HG02973 (cell line): ENCODE results near the gene RBM15B.
A peak's percentile ranks its signal among the peaks of the same experiment; 100 is the strongest.
"Not testable (repeated sequence)": the region's sequence is repeated elsewhere in the genome, so short reads cannot be mapped to it uniquely, and the experiment has no call there.

Experiments
- ATAC-seq: cut with Tn5 transposase; IDR thresholded peaks from one replicate; pipeline ENCODE4 v1.9.1; 2021; ENCODE audit warnings: moderate library complexity; ENCODE audit not compliant: unreplicated experiment

The RBM15B gene

DNA sequence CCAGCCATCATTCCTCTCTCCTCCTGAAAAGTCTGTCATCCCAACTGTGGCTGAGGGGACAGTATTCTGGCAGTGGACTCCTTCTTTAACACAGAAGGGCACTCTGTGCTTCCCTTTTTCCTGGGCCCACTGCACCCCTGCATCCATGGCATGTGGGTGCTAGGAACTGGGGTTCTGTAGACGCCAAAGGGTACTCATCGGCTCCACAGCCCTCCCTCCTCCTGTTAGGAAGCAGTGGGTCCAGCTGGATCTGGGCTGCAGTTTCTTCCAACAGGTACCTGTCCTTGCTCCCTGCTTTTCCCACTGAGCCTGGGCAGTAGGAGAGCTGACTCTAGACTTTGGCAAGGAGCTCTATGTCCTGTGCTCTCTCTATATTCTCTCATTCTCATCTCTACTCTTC lies 12.4 kb upstream of the RBM15B start:
- ATAC-seq: no peak

DNA sequence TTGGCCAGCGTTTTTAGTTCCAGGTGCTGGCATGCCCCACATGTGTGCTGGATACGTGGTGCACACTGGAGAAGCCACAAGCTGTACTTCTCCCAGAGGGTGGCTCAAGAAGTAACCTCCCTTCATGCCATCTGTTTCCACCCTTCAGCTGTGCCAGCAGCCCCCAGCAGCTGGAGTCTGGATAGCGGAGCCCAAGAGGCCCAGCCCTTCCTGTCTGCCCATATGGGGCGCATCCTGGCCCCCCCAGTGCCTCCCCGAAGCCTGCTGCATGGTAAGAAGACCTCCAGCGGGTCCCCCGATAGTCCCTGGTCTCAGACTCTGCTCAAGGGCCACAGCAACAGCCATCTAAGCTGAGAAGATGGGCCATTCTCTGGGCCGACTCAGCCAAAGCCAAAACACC lies 11.8 kb upstream of the RBM15B start:
- ATAC-seq: no peak

GRCh38 chr3:51379746-51380455 lies 11.2 kb upstream of the RBM15B start:
- ATAC-seq: no peak

GRCh38 chr3:51380601-51381332 lies 10.3 kb upstream of the RBM15B start:
- ATAC-seq: no peak

DNA sequence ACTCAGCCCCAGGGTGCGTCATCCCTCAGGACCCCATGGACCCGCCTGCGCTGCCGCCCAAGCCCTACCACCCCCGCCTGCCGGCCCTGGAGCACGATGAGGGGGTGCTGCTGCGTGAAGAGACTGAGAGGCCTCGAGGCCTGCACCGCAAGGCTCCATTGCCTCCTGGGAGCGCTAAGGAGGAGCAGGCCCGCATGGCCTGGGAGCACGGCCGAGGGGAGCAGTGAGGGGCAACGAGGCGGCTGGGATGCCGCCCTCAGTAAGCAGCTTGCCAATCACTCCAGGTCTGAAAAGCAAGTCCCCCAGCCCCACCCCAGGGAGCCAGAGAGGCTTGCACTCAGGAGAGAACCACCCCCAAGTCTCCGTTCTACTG lies 9.8 kb upstream of the RBM15B start:
- no peak for ATAC-seq

- ATAC-seq: no peak
Measured at GRCh38 chr3:51382076-51382745, 8.9 kb upstream of the RBM15B start.

DNA sequence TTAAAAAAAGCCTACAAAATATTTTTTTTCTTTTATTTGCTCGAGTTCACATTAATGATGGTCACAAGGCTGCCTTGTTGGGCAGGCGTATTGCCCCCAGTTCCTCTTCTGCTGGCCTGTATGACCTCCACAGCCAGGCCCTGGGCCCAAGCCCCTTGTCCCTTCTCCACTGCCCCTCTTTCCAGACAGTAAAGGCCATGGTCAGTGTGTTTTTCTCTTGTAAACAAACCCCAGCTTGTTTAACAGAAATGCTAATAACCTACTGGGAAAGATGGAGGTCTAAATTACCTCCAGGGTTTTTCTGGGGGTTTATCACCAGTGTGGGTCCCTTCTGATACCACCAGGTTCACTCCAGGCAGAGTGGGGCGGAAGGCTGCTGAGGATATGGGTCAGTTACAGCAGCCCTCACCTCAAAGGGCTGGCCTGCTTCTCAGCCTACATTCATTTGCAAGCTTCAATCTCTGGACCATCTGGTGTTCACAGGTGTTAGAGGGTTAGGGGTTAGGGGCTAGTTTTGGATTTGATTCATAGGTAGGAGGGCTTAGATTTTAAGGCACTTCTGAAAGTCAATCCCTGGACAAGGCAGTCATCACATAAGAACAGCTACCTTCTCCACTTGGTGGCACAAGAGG lies 8.0 kb upstream of the RBM15B start:
- no peak for ATAC-seq

GRCh38 chr3:51384055-51384725 lies 6.9 kb upstream of the RBM15B start:
- peak; percentile 11 for ATAC-seq

DNA sequence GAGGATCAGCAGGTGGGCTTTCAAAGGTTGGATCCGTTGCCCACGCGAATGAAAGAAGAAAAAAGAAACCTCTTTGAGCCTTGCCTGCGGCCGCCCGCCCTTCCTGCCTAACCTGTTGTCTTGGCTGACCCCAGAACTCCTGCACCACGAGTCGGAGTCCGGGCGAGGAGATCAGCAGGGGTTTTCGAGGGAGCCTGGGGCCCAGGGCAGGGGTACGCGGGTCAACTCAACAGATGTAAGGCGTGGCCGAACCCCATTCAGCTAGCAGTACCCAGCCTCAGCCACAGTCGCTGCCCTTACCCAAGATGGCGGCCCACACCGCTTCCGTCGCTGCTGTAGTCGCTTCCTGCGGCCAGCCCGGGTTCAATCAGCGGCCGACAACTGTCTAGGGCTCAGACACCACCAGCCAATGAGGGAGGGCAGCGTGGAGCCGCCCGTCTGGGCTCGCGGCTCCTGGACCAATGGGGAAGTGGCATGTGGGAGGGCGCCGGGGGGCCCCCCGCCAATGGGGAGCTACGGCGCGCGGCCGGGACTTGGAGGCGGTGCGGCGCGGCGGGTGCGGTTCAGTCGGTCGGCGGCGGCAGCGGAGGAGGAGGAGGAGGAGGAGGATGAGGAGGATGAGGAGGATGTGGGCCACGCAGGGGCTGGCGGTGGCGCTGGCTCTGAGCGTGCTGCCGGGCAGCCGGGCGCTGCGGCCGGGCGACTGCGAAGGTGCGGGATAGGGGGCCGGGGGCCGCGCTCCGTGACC lies 6.2 kb upstream of the RBM15B start, which contains the start of gene MANF:
MANF (plus strand) TSS at position 566 of the 748 bp plus-strand sequence; CDS start at position 618, 52 bp downstream.
- ATAC-seq: peak; percentile 92

DNA sequence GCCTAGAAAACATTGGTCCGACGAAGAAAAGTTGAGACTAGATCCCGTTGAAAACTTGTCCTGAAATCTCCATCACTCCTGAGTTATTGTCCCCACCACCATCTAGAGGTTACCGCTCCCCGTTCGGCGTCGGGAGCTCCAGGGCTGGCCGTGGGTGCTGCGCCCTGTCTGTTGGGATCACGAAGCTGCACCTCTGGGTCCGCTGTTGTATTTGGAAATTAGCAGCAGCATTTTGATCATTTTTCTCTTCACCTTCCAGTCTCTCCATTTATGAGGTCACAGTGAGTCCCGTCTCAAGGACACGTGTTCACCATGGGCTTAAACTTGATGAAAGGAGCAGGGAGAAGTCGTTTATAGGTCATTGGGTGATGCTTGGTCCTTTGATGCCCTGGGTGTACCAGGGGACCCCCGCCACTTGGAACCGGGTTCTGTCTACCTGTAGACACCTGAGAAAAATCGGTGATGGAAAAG lies 5.4 kb upstream of the RBM15B start:
- no peak for ATAC-seq

DNA sequence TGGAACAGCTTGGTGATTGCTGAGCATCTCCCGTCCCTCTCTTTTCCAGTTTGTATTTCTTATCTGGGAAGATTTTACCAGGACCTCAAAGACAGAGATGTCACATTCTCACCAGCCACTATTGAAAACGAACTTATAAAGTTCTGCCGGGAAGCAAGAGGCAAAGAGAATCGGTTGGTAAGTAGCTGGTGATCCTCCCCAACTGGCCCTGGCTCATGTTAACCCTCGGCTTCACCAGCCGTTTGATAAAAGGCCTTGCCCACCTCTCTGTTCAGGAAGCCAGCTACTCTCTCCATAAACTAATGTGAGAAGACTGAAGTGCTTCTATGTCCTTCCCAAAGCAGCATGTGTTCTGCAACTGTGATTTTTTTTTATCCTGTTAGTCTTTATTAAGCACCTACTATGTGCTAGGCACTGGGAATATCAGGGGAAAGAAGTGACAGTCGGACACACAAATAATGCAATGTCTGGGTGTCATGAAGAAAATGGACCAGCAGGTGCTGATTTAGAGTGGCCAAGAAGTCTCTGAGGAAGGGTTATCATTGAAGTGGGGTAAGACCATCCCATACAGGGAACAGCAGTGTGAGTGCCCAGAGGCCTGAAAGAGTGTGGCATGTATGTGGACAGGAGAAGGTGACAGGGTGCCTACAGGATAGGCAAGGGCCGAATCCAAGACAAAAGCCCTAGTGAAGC lies 4.8 kb upstream of the RBM15B start:
- no peak for ATAC-seq

DNA sequence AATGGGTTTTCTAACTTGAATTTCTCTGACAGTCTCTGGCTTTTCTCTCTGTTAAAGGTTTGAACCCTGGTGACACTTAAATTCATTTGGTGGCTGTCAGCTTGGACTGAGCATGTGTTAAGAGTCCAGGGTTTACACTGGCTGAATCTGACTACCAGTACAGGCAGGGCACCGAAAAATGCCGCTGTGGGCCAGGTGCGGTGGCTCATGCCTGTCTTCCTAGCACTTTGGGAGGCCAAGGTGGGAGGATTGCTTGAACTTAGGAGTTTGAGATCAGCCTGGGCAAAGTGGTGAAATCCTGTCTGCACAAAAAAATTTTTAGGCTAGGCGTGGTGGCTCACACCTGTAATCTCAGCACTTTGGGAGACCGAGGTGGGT lies 4.2 kb upstream of the RBM15B start:
- ATAC-seq: no peak

DNA sequence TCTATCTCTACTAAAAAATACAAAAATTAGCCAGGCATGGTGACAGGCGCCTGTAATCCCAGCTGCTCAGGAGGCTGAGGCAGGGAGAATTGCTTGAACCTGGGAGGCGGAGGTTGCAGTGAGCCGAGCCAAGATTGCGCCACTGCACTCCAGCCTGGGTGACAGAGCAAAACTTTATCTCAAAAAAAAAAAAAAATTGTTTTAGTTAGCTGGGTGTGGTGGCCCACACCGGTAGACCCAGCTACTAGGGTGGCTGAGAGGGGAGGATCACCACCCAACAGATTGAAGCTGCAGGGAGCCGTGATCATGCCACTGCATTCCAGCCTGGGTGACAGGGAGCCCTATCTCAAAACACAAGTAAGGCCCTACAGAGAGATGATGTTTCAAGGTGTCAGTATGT lies 3.8 kb upstream of the RBM15B start:
- ATAC-seq: not testable (repeated sequence)

DNA sequence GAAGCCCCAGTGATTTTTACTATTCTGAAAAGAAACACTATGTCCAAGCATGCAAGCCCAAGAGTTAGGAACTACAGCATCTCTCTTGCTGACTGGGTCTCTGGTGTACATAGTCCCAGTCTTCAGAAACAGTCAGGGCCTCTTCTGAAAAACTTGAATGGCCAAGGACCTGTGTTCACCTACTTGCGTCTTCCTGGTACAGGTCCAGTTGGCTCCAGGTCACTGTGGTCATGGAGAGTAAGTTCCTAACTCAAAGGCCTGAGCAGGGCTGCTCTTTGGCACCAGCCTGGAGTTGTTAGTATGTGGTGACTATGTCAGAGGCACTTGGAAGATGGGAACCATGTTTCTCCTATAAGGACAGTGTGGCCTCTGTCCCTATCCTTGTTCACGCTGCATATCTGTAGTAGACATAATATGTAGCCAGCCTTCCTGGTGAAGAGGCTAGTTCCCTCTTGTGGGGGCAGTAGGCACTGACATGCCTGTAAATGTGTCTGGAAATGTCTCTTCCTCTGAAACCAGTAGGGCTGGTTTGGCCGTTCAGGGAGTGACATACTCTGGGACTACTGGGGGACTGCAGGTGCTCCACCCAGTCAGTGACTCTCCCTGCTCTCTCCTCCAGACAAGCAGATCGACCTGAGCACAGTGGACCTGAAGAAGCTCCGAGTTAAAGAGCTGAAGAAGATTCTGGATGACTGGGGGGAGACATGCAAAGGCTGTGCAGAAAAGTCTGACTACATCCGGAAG lies 2.6 kb upstream of the RBM15B start:
- ATAC-seq: no peak

GRCh38 chr3:51389423-51390183 lies 1.5 kb upstream of the RBM15B start:
- no peak for ATAC-seq

GRCh38 chr3:51390246-51391074 lies 625 bp upstream of the RBM15B start:
- ATAC-seq: peak; percentile 9
